DOHH2 (cell line): ENCODE measurements around the gene LHX2.

ENCODE experiments used
- CTCF ChIP-seq: fragments of 200-600 bp; sonication (generic); IDR thresholded peaks from one replicate; pipeline ENCODE4 v1.5.1; 2014; ENCODE audit warnings: antibody characterized with exemption, mild to moderate bottlenecking, low read depth, low read length; ENCODE audit not compliant: poor library complexity, severe bottlenecking
- EZH2phosphoT487 ChIP-seq: fragments of 200-600 bp; sonication (generic); IDR thresholded peaks from 2 replicates; pipeline ENCODE4 v1.6.1; 2017; ENCODE audit warnings: borderline replicate concordance, mild to moderate bottlenecking, antibody characterized with exemption, low read length, moderate library complexity, mixed read lengths

GRCh38 chr9:124013309-124014210 lies 2.0 kb downstream of the LHX2 start:
- TF ChIP-seq CTCF (no peak), EZH2phosphoT487 (no peak)
